RWPE2 (cell line): Measurements from ENCODE around the gene NDUFA11.

ENCODE experiments used
- ATAC-seq: fragments of 200-7000 bp; cut with Tn5 transposase; 3 replicates; pipeline ENCODE4 v1.9.1; 2021; ENCODE audit warnings: low read depth
- DNase-seq: peaks from one replicate; pipeline ENCODE4 v3.0.0-alpha.2; 2020; ENCODE audit warnings: low spot score
- H3K27ac ChIP-seq: fragments of 450-650 bp; 2 replicates; pipeline ENCODE4 v1.5.1; 2017; ENCODE audit warnings: mild to moderate bottlenecking; ENCODE audit not compliant: poor library complexity, severe bottlenecking
- H3K27me3 ChIP-seq: fragments of 250-450 bp; sonication (Bioruptor Pico); 2 replicates; pipeline ENCODE4 v1.5.1; 2021; ENCODE audit warnings: mild to moderate bottlenecking, moderate library complexity; ENCODE audit not compliant: insufficient read depth, poor library complexity, severe bottlenecking
- H3K36me3 ChIP-seq: fragments of 250-450 bp; sonication (Bioruptor Pico); 2 replicates; pipeline ENCODE4 v1.5.1; 2020; ENCODE audit warnings: low read depth, mild to moderate bottlenecking, moderate library complexity
- H3K4me1 ChIP-seq: fragments of 250-450 bp; sonication (Bioruptor Pico); 2 replicates; pipeline ENCODE4 v1.5.1; 2021; ENCODE audit warnings: mild to moderate bottlenecking, moderate library complexity; ENCODE audit not compliant: insufficient read depth, poor library complexity, severe bottlenecking
- H3K4me3 ChIP-seq: fragments of 250-450 bp; sonication (Bioruptor Pico); 2 replicates; pipeline ENCODE4 v1.5.1; 2021; ENCODE audit warnings: mild to moderate bottlenecking, moderate library complexity; ENCODE audit not compliant: severe bottlenecking
- H3K9me3 ChIP-seq: fragments of 250-450 bp; sonication (Bioruptor Pico); 2 replicates; pipeline ENCODE4 v1.5.1; 2021; ENCODE audit warnings: mild to moderate bottlenecking, moderate library complexity; ENCODE audit not compliant: severe bottlenecking
- TF ChIP-seq, protein P1 (sequence below): fragments of 450-650 bp; IDR thresholded peaks from one replicate; pipeline ENCODE4 v1.5.1; 2017; ENCODE audit warnings: mild to moderate bottlenecking, moderate library complexity; ENCODE audit not compliant: poor library complexity, severe bottlenecking

Gene NDUFA11

GRCh38 chr19:5950741-5951140 is 47.2 kb upstream of the NDUFA11 start:
- TF ChIP-seq, protein P1, sequence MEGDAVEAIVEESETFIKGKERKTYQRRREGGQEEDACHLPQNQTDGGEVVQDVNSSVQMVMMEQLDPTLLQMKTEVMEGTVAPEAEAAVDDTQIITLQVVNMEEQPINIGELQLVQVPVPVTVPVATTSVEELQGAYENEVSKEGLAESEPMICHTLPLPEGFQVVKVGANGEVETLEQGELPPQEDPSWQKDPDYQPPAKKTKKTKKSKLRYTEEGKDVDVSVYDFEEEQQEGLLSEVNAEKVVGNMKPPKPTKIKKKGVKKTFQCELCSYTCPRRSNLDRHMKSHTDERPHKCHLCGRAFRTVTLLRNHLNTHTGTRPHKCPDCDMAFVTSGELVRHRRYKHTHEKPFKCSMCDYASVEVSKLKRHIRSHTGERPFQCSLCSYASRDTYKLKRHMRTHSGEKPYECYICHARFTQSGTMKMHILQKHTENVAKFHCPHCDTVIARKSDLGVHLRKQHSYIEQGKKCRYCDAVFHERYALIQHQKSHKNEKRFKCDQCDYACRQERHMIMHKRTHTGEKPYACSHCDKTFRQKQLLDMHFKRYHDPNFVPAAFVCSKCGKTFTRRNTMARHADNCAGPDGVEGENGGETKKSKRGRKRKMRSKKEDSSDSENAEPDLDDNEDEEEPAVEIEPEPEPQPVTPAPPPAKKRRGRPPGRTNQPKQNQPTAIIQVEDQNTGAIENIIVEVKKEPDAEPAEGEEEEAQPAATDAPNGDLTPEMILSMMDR, result no peak
- DNase-seq, result no peak
- no peak for ATAC-seq
- Histone ChIP-seq H3K36me3 (peaks cover 13% of the 10 kb centered on the region), H3K4me1 (peaks cover 14% of the 10 kb centered on the region), H3K27me3 (no peaks in the 10 kb centered on the region), H3K27ac (no peak overlapping the region), H3K9me3 (no peaks in the 10 kb centered on the region), H3K4me3 (no peak overlapping the region)

DNA sequence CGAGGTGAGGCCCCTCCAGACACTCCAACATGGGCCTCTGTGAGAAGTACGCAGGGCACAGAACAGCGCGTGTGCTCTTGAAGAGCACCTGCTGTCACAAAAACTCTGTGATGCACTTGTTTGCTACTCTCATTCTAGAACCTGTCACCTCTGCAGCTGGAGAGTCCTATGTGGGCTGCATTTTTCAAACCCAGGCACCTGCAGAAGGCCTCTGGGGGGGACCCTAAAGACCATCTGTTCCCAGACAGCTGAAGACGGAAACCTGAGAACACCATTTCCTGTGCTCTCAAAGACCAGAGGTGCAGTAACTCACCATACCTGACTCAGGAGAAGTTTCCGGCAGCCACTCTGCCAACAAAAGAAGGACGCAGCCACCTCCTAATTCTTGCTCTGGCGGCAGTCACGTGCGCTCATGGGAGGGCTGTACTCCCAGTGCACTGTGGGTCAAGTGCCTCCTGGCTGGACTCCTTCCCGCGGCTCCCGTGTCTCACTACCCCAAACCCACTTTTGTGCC is 46.3 kb upstream of the NDUFA11 start:
- Histone ChIP-seq H3K27me3 (no peaks in the 10 kb centered on the region), H3K4me3 (no peak overlapping the region), H3K36me3 (peaks cover 13% of the 10 kb centered on the region), H3K9me3 (no peaks in the 10 kb centered on the region), H3K4me1 (peaks cover 14% of the 10 kb centered on the region), H3K27ac (no peak overlapping the region)
- TF ChIP-seq, protein P1, result no peak
- DNase-seq (no peak), ATAC-seq (no peak)

- no peaks in the 10 kb centered on the region for H3K9me3 ChIP-seq
- H3K27ac ChIP-seq, result no peak overlapping the region
- ATAC-seq, result no peak
- H3K27me3 ChIP-seq, result no peaks in the 10 kb centered on the region
- no peak for DNase-seq
- TF ChIP-seq, protein P1, result no peak
- H3K36me3 ChIP-seq, result peaks cover 13% of the 10 kb centered on the region
- H3K4me1 ChIP-seq, result peaks cover 12% of the 10 kb centered on the region
- no peak overlapping the region for H3K4me3 ChIP-seq
These were observed 45.4 kb upstream of the NDUFA11 start for GRCh38 chr19:5948752-5949564.

DNA sequence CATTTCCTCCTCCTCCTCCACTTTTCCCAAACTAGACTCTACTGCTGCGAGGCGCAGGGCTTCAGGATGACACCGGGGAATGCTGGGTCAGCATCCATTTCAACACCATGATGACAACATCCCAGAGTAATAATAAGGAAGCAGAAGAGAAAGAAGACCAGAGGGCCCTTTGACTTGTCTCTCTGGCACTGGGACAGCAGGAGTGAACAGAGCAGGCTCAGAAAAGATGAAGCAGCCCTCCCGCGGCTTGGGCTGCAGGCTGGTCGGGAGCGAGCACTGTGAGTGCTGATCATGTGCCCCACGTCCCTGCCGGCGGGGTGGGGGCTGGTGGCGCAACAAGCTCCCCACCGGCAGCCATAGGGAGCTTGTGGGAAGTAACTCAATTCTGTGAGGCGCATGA is 43.8 kb upstream of the NDUFA11 start:
- Histone ChIP-seq H3K27me3 (no peaks in the 10 kb centered on the region), H3K9me3 (no peaks in the 10 kb centered on the region), H3K4me3 (no peak overlapping the region), H3K36me3 (peaks cover 13% of the 10 kb centered on the region), H3K4me1 (no peaks in the 10 kb centered on the region), H3K27ac (no peak overlapping the region)
- ATAC-seq (no peak), DNase-seq (no peak)
- TF ChIP-seq, protein P1, result no peak

DNA sequence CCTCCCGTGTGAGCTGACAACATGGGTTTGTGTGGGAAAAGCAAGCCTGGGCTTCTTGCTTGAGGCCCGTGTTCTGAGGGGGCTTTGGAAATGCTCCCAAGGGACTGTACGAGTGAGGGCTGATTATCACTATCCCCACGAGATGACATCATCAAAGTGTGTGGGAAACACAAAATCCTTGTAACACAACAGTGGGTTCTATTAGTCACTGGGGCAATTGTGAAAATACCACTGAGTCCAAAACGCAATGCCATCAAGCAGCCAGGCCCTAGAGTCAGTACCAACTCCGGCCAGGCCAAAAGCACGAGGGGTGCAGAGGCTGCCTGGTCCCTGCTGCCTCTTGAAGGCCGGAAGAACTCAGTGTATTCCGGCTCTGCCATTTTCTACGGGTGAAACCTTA is 40.0 kb upstream of the NDUFA11 start:
- no peak for ATAC-seq
- DNase-seq, result no peak

More for the DNA sequence above, 40.0 kb upstream of the NDUFA11 start:
- no peak overlapping the region for H3K27ac ChIP-seq
- no peaks in the 10 kb centered on the region for H3K27me3 ChIP-seq
- TF ChIP-seq, protein P1, result no peak
- H3K4me3 ChIP-seq, result no peak overlapping the region
- no peaks in the 10 kb centered on the region for H3K4me1 ChIP-seq
- H3K36me3 ChIP-seq, result peaks cover 18% of the 10 kb centered on the region
- no peaks in the 10 kb centered on the region for H3K9me3 ChIP-seq
